ENCODE measurements around the gene OR10G4. TPM values are rescaled to one million over a fixed set of nuclear protein-coding genes. Genes with fewer than 3 reads are reported as not detected.
"Not testable (repeated sequence)": the region's sequence is repeated elsewhere in the genome, so short reads cannot be mapped to it uniquely, and the experiment has no call there.

The OR10G4 gene, protein sequence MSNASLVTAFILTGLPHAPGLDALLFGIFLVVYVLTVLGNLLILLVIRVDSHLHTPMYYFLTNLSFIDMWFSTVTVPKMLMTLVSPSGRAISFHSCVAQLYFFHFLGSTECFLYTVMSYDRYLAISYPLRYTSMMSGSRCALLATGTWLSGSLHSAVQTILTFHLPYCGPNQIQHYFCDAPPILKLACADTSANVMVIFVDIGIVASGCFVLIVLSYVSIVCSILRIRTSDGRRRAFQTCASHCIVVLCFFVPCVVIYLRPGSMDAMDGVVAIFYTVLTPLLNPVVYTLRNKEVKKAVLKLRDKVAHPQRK
- total RNA-seq (2014; rRNA removed; shearing (Covaris generic); ENCODE audit: low replicate concordance), result not detected in 2 replicates

DNA sequence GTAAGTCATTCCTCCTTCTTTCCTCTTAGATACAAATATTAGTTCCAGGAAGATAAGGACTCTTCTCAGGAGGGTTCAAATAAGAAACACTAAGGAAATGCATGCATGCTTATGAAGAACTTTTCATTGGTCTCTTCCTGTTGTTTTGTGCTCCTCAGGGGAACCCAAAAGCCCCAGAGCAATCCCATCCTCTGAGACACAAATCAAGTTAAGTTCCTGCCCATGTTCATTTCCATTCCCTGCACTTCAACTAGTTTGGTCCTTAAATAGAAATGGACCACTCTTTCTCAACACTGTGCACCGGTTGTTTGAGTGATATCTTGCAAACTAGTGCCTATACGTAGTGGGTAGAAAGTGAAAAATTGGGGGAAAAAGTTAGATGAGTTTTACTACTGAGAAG is at the start of gene OR10G4:
OR10G4 (plus strand) TSS at position 301 of the 400 bp plus-strand sequence. CDS start 2,578 bp downstream, outside the sequence.
- in situ Hi-C loops (cut with HindIII; ENCODE audit: low pct_unique_long_range_greater_than_20kb, low sequenced_read_pairs), result no loop called here
- DNase-seq (ENCODE audit: low read depth), result no peak

DNA sequence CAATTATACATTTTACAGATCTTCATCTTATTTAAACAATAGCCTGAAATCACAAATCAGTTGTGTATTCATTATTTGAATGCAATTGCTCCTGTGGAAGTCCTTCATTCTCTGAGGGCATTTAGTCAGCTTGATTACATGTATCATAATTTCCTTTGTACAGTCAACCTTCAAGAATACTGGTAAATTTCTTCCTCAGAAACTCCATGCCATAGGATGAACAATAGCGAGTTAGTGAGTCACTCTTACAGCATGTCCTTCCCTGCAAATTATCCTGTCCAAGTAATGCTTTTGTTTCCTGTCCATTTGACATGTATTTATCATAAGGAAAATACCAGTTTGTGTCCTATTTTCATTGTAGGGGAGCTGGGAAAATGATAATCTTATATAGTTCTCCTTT is 39.0 kb upstream of the OR10G4 start:
- in situ Hi-C loops (cut with HindIII; ENCODE audit: low pct_unique_long_range_greater_than_20kb, low sequenced_read_pairs), result no loop called here

DNA sequence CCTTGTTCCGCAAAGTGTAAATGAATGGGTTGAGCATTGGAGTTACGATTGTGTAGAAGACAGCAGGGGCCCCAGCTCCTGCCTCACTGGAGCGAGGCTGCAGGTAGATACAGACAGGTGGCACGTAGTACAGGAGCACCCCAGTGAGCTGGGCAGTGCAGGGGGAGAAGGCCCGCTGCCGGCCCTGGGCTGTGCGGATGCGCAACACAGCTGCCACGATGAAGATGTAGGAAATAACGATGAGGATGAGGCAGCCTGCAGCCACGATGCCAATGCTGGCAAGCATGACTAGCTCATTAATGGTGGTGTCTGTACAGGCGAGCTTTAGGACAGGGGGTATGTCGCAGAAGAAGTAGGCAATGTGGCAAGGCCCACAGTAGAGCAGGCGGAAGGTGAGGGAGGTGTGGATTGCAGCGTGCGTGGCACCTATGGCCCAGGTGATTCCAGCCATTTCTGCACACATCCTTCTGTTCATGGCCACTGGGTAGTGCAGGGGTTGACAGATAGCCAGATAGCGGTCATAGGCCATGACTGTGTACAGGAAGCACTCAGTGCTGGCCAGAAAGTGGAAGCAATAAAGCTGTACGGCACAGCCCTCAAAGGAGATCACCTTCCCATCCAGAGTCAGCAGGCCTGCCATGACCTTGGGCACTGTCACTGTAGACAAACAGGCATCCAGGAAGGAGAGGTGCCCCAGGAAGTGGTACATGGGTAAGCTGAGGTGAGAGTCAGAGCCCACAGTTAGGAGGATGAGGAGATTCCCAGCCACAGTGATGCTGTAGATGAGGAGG is 35.8 kb upstream of the OR10G4 start:
- DNase-seq (ENCODE audit: low read depth), result no peak
- in situ Hi-C loops (cut with HindIII; ENCODE audit: low pct_unique_long_range_greater_than_20kb, low sequenced_read_pairs), result no loop called here

More for the DNA sequence above, 39.0 kb upstream of the OR10G4 start:
- no peak for DNase-seq (ENCODE audit: low read depth)

DNA sequence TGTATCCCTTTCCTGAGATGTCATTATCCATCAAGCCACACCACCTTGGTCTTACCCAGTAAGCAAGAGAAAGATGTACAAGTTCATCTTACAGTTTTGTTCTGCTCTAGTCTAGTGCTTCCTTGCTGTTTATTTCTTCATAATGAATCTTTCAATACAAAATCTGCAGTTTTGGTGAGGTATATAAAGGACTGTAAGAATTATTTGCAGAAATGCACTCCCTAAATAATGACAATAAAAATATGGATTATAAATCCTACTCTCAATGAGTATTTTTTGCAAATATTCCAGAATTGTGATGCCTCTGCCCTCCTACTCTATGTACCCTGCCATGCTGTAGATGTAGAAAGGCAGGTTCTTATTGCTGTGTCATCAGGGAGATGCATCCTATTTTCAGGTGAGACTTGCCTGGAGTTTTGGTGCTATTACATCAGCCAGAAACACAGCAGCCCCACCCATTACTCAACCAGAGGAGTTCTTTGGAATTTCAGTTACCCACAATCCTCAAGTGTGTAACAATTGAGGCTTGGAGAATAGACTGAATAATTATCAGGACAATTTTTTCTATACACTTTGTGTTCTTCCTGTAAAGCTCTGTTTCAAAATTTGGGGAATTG is 35.0 kb upstream of the OR10G4 start, which contains the start of gene OR10S1:
OR10S1 (minus strand) TSS at position 51 of the 617 bp plus-strand sequence. CDS start 117 bp downstream, outside the sequence.
- in situ Hi-C loops (cut with HindIII; ENCODE audit: low pct_unique_long_range_greater_than_20kb, low sequenced_read_pairs), result no loop called here
- DNase-seq (ENCODE audit: low read depth), result no peak

DNA sequence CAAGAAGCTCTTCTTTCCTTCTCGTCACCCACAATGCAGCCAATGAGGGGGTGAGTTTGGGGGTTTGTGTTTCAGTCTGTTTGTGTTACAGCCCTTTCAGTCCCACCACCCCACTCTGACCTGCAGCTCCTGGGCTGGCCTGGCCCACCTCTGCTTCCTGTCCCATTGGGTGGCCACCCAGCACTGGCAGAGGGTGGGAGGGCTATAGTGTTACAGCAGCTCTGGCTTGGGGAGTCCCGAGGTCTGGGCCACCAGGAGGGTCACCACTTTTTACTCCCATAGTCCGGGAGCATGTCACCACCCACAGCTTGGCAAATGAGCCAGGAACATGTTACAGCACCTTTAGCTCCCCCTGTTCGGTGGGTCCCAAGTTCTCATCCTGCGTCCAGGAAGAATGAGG is 33.5 kb upstream of the OR10G4 start:
- DNase-seq (ENCODE audit: low read depth), result no peak
- in situ Hi-C loops (cut with HindIII; ENCODE audit: low pct_unique_long_range_greater_than_20kb, low sequenced_read_pairs), result no loop called here

DNA sequence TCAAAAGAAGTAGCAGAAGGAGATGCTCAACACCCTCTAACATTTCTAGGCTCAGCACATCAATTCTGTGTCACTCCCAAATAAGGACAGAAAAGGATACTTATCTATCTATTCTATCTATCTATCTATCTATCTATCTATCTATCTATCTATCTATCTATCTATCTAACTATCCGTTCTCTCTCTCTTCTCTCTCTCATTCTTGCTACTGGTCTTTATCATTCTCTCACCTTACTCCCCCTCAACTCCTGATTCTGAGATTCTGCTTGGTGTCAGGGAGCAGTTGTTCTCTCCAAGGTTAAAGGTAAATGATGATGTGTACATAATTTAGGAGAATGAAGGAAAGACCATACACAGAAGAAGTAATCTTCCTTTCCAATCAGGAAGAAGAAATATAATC is 17.7 kb upstream of the OR10G4 start, which contains the start of gene OR10G6:
OR10G6 (minus strand) TSS at position 43 of the 400 bp plus-strand sequence; CDS start at position 43, 0 bp downstream.
- DNase-seq (ENCODE audit: low read depth), result no peak
- in situ Hi-C loops (cut with HindIII; ENCODE audit: low pct_unique_long_range_greater_than_20kb, low sequenced_read_pairs), result no loop called here

DNA sequence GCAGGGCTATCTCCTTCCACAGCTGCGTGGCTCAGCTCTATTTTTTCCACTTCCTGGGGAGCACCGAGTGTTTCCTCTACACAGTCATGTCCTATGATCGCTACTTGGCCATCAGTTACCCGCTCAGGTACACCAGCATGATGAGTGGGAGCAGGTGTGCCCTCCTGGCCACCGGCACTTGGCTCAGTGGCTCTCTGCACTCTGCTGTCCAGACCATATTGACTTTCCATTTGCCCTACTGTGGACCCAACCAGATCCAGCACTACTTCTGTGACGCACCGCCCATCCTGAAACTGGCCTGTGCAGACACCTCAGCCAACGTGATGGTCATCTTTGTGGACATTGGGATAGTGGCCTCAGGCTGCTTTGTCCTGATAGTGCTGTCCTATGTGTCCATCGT is 3.0 kb downstream of the OR10G4 start:
- DNase-seq (ENCODE audit: low read depth); in situ Hi-C loops (cut with HindIII; ENCODE audit: low pct_unique_long_range_greater_than_20kb, low sequenced_read_pairs): not testable (repeated sequence)

DNA sequence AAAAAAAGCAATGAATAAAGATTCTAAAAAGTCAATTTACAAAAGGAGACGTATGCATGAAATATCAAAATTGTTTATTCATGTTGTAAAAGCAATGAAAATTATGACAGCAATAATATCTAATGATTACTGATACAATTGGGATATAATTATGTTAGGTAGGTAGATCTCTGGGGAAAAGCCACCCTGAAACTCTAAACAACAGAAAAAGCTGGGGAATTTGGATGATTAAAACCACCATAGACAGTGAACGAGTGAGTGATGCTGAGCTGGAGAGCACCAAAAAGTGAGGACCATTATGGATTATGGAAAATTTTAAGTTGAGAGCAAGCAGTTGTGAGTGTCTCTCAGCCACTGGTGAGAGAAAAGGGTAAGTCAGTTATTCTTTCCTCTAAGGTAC is 13.7 kb downstream of the OR10G4 start, which contains the start of gene OR10G8:
OR10G8 (plus strand) TSS at position 301 of the 400 bp plus-strand sequence. CDS start 2,825 bp downstream, outside the sequence.
- in situ Hi-C loops (cut with HindIII; ENCODE audit: low pct_unique_long_range_greater_than_20kb, low sequenced_read_pairs), result no loop called here
- no peak for DNase-seq (ENCODE audit: low read depth)

DNA sequence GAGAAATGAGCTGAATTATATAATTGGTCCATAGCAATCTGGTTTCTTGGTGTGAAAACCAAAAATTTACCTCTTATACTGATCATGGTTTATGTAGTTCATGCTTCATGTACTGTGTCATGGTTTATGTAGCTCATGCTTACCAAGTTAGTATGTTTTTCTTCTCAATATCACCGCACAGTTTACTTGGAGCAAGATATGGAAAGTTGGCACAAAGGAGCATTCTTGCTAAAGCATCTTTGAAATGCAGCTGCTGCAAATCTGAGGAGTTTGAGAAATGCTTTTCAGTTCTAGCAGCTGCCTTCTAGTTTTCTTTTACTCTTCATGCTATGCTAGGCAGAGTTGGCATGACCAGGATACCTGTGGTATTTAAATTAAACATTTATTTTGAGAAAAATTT is 23.9 kb downstream of the OR10G4 start:
- no peak for DNase-seq (ENCODE audit: low read depth)
- in situ Hi-C loops (cut with HindIII; ENCODE audit: low pct_unique_long_range_greater_than_20kb, low sequenced_read_pairs), result no loop called here

DNA sequence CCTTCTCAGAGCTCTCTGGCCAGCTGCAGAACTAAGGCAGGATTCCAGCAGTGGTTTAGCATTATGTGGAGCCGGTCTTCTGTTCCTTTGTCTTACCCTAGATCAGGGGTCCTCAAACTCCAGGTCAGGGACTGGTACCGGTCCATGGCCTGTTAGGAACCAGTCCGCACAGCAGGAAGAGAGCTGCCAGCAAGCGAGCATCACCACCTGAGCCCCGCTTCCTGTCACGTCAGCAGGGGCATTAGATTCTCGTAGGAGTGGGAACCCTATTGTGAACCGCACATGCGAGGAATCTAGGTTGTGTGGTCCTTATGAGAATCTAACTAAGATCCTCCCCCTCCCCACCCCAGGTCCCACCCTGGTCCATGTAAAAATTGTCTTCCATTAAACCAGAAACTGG is 26.8 kb downstream of the OR10G4 start:
- no peak for DNase-seq (ENCODE audit: low read depth)
- in situ Hi-C loops (cut with HindIII; ENCODE audit: low pct_unique_long_range_greater_than_20kb, low sequenced_read_pairs), result no loop called here

DNA sequence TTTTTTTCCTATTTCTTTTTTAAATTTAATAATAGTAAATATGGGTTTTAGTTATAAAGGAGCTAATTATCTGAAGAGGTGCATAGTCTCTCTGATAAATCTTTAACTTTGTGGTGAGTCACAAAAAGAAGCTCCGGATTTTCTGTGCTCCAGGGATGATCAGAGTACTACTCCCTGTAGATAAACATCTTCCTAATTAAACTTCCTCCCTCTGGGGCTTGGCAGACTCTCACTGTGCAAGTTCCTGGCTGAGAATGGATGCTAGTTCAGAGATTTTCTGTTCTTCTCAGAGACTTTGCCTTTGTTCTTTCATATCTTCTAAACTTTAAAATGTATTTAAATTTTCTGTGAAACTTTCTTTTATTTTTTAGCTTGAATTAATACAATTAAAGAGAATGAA is 28.5 kb downstream of the OR10G4 start, which contains the start of gene OR10G7:
OR10G7 (minus strand) TSS at position 72 of the 400 bp plus-strand sequence. CDS start 2,324 bp downstream, outside the sequence.
- in situ Hi-C loops (cut with HindIII; ENCODE audit: low pct_unique_long_range_greater_than_20kb, low sequenced_read_pairs), result no loop called here
- DNase-seq (ENCODE audit: low read depth), result peak; percentile 3

DNA sequence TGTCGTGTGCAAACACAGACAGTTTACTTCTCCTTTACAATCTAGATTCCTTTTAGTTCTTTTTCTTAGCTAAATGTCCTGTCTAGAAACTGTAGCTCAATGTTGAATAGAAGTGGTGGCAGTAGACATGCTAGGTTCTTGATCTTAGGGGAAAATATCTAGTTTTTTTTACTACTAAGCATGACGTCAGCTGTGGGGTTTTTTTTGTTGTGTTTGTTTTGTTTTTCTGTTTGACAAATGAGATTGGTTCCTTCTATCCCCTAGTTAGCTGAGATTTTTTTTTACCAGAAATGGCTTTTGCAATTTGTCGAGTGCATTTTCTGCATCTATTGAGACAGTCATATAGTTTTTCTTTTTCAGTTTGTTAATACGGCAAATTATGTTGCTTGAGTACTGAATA is 30.6 kb downstream of the OR10G4 start:
- in situ Hi-C loops (cut with HindIII; ENCODE audit: low pct_unique_long_range_greater_than_20kb, low sequenced_read_pairs), result no loop called here
- no peak for DNase-seq (ENCODE audit: low read depth)

DNA sequence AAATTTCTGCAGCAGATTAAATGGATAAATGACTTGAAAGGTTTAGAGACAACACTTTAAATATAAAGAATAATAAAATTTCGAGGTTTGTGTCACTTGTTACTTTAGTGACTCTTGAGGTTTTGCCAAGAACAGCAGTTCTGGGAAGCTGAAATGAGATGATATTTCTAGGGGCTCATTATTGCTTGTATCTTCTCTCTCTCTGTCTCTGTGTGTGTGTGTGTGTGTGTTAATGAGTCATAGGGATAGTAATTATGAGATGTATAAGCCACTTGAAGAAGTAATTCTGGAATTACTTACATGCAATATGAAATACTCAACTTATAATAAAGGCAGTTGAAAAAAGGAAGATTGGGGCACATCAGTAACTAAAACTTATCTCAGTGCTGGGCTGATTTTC is 38.0 kb downstream of the OR10G4 start:
- DNase-seq (ENCODE audit: low read depth), result no peak
- in situ Hi-C loops (cut with HindIII; ENCODE audit: low pct_unique_long_range_greater_than_20kb, low sequenced_read_pairs), result no loop called here

DNA sequence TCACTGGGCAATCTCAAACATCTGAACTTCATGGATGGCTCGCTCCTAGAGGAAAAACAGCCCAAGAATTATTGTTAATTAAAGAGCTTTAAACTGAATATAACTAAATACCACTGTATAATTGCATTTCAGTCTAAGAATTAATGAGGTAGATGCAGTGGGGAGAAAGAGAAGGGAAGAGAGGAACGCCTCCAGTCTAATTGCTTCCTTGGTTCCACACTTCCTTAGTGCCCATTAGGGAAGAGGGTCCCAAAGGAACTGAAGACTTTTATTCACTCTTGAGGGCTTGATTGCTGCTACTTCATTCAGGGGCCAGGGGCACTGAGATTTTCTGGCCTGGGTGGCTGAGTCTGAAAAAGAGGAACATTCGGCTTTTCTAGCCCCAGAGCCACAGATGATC is 40.2 kb downstream of the OR10G4 start:
- in situ Hi-C loops (cut with HindIII; ENCODE audit: low pct_unique_long_range_greater_than_20kb, low sequenced_read_pairs), result no loop called here
- DNase-seq (ENCODE audit: low read depth), result no peak

Other genes with a start within 250 kb of the OR10G4 start
- not detected in 2 replicates for gene OR6M1, start 206.6 kb upstream of the OR10G4 start, total RNA-seq (2014; rRNA removed; shearing (Covaris generic); ENCODE audit: low replicate concordance)
- gene TMEM225, start 127.3 kb upstream of the OR10G4 start, total RNA-seq (2014; rRNA removed; shearing (Covaris generic); ENCODE audit: low replicate concordance), result not detected in 2 replicates
- gene OR8D4, start 110.8 kb upstream of the OR10G4 start, total RNA-seq (2014; rRNA removed; shearing (Covaris generic); ENCODE audit: low replicate concordance), result not detected in 2 replicates
- gene OR4D5, start 73.4 kb upstream of the OR10G4 start, total RNA-seq (2014; rRNA removed; shearing (Covaris generic); ENCODE audit: low replicate concordance), result not detected in 2 replicates
- gene OR6T1, start 69.2 kb upstream of the OR10G4 start, total RNA-seq (2014; rRNA removed; shearing (Covaris generic); ENCODE audit: low replicate concordance), result not detected in 2 replicates
- not detected in 2 replicates for gene OR10S1, start 35.2 kb upstream of the OR10G4 start, total RNA-seq (2014; rRNA removed; shearing (Covaris generic); ENCODE audit: low replicate concordance)
- gene OR10G6, start 17.8 kb upstream of the OR10G4 start, total RNA-seq (2014; rRNA removed; shearing (Covaris generic); ENCODE audit: low replicate concordance), result not detected in 2 replicates
- not detected in 2 replicates for gene OR10G9, start 10.0 kb downstream of the OR10G4 start, total RNA-seq (2014; rRNA removed; shearing (Covaris generic); ENCODE audit: low replicate concordance)
- not detected in 2 replicates for gene OR10G8, start 13.8 kb downstream of the OR10G4 start, total RNA-seq (2014; rRNA removed; shearing (Covaris generic); ENCODE audit: low replicate concordance)
- gene OR10G7, start 28.3 kb downstream of the OR10G4 start, total RNA-seq (2014; rRNA removed; shearing (Covaris generic); ENCODE audit: low replicate concordance), result not detected in 2 replicates
- 6.9 and 10.6 TPM in 2 replicates for gene VWA5A, start 102.5 kb downstream of the OR10G4 start, total RNA-seq (2014; rRNA removed; shearing (Covaris generic); ENCODE audit: low replicate concordance)
- gene OR10D3, start 170.3 kb downstream of the OR10G4 start, total RNA-seq (2014; rRNA removed; shearing (Covaris generic); ENCODE audit: low replicate concordance), result not detected in 2 replicates
- gene OR8G1, start 228.1 kb downstream of the OR10G4 start, total RNA-seq (2014; rRNA removed; shearing (Covaris generic); ENCODE audit: low replicate concordance), result not detected in 2 replicates
- not detected in 2 replicates for gene OR8G5, start 243.4 kb downstream of the OR10G4 start, total RNA-seq (2014; rRNA removed; shearing (Covaris generic); ENCODE audit: low replicate concordance)

Measured in Caki2 (cell line).